HG02610 (cell line): Measurements from ENCODE around the gene RBMS1.
"Not testable (repeated sequence)": the region's sequence is repeated elsewhere in the genome, so short reads cannot be mapped to it uniquely, and the experiment has no call there.

Experiments
- ATAC-seq: cut with Tn5 transposase; IDR thresholded peaks from one replicate; pipeline ENCODE4 v1.9.1; 2021; ENCODE audit warnings: mild to moderate bottlenecking, moderate library complexity; ENCODE audit not compliant: unreplicated experiment

RBMS1 gene

GRCh38 chr2:160367139-160367538 lies 126.5 kb downstream of the RBMS1 start:
- ATAC-seq: not testable (repeated sequence)

GRCh38 chr2:160366474-160366873 lies 127.1 kb downstream of the RBMS1 start:
- ATAC-seq: no peak

- no peak for ATAC-seq
Measured at GRCh38 chr2:160365716-160366367, 127.8 kb downstream of the RBMS1 start.

GRCh38 chr2:160364364-160364763 lies 129.2 kb downstream of the RBMS1 start:
- ATAC-seq: no peak

- ATAC-seq: no peak
Measured at GRCh38 chr2:160363961-160364360, 129.6 kb downstream of the RBMS1 start.

- no peak for ATAC-seq
Measured at GRCh38 chr2:160363055-160363454, 130.6 kb downstream of the RBMS1 start.

- ATAC-seq: no peak
Measured at GRCh38 chr2:160362541-160362940, 131.1 kb downstream of the RBMS1 start.

DNA sequence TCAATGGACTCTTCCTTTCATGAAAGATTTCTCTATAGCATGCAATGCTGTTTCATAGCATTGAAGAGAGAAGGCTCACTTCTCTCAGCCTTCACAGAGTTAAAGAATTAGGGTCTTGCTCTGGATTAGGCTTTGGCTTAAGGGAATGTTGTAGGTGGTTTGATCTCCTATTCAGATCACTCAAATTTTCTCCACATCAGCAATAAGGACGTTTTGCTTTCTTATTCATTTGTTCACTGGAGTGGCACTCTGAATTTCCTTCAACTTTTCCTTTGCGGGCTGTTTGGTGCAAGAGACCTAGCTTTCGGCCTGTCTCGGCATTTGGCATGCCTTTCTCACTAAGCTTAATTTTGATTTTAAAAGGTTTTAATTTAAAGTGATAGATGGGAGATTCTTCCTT lies 131.6 kb downstream of the RBMS1 start:
- no peak for ATAC-seq

GRCh38 chr2:160360089-160360757 lies 133.4 kb downstream of the RBMS1 start:
- ATAC-seq: no peak

DNA sequence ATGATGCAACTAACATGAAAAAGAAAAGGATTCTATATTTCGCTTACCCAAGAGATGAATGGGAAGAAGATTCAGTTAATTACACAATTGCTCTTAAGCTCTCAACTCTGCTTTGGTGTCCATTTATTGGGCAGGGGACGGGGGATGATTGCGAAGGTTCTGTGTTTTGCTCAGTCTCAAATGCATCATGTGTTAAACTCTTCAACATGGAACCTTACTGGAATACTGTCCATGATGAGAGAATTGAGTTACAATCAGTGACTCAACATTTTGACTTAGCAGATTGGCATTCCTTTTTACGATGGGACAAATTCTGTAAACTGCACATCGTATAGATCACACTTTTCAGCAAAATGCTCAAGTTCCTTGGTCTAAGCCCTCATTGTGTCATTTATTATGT lies 135.6 kb downstream of the RBMS1 start:
- no peak for ATAC-seq

- no peak for ATAC-seq
Measured at GRCh38 chr2:160356485-160356884, 137.1 kb downstream of the RBMS1 start.

GRCh38 chr2:160355080-160355479 lies 138.5 kb downstream of the RBMS1 start:
- ATAC-seq: no peak

DNA sequence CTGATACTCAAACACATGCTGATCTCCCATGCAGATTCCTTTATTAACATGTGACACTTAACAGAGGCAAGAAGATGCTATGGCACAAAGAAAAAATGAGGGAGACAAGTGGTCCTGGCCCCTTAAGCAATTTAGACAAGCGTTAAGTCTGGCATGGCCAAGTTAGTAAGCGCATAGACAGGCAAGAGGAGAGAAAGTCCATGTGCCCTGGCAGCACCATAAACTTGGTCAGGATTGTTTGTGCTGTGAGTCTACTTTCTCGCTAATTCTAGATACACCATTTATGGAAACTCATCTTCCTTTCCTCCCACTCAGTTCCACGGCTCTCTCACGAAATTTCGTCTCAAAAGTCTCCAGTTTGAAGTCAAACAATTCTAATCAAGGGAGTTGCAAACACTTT lies 138.9 kb downstream of the RBMS1 start:
- ATAC-seq: no peak

DNA sequence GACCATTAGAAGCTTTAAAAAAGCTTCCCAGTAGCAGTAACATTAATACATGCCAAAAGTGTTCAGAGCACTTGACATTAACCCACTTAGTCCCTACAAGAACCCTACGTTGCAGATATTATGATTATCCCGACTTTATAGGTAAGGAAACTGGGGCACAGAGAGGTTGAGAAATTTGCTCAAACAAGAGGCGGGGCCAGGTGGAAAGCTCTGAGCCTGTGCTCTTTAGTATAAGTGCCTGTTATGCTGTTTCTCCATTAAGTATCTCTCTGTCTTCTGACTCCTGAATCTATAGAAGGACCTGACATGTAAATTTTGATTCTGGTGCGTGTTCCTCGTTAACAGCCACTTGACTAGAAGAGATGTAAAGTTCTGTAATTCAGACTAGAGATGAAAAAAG lies 139.8 kb downstream of the RBMS1 start:
- ATAC-seq: no peak

- no peak for ATAC-seq
Measured at GRCh38 chr2:160353166-160353565, 140.4 kb downstream of the RBMS1 start.

GRCh38 chr2:160352500-160352899 lies 141.1 kb downstream of the RBMS1 start:
- no peak for ATAC-seq

- no peak for ATAC-seq
Measured at GRCh38 chr2:160351956-160352355, 141.7 kb downstream of the RBMS1 start.

GRCh38 chr2:160349306-160349705 lies 144.3 kb downstream of the RBMS1 start:
- no peak for ATAC-seq

- no peak for ATAC-seq
Measured at GRCh38 chr2:160347269-160347863, 146.2 kb downstream of the RBMS1 start.

GRCh38 chr2:160345071-160345764 lies 148.4 kb downstream of the RBMS1 start:
- ATAC-seq: no peak

DNA sequence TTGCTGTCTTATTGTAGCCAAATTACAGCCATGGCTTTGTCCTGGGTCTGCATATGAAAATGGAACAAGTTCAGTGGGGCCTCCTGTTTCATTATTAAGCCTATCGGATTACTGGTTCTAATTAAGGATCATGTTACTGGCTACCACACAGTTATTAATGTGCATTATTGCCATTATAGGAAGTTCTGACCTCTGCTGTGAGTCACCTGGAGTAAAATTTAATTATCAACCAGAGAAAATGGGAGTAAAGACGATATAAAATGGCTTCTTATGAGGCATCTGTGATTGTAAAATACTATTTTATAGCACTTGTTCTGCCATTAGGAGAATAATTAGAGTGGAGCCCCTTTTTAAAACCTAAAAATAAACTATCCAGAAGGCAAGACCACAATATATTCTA lies 150.2 kb downstream of the RBMS1 start:
- ATAC-seq: no peak

DNA sequence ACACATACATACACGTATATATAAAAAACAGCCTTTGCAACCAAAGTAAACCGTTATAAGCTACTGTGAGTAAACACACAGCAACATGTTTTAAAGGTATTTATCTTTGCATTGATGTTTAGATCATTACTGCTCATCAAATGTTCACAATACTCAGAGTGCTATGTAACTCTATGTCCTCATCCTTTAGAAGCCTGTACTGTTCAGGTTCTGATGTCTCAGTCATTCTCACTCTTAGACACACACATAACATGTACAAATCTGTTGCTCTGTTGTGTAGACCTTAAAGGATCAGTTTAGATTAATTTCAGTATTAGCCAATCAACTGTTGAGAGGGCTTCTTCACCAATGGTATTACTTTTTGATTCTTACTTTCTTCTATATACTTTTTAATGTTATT lies 153.9 kb downstream of the RBMS1 start:
- ATAC-seq: no peak
